Kidney tubule cell (primary cell): ENCODE measurements around the gene SMYD1.

ENCODE experiments used
- DNase-seq: peaks from one replicate; pipeline ENCODE4 v3.0.0-alpha.2; 2018; ENCODE audit warnings: low spot score

Gene SMYD1

DNA sequence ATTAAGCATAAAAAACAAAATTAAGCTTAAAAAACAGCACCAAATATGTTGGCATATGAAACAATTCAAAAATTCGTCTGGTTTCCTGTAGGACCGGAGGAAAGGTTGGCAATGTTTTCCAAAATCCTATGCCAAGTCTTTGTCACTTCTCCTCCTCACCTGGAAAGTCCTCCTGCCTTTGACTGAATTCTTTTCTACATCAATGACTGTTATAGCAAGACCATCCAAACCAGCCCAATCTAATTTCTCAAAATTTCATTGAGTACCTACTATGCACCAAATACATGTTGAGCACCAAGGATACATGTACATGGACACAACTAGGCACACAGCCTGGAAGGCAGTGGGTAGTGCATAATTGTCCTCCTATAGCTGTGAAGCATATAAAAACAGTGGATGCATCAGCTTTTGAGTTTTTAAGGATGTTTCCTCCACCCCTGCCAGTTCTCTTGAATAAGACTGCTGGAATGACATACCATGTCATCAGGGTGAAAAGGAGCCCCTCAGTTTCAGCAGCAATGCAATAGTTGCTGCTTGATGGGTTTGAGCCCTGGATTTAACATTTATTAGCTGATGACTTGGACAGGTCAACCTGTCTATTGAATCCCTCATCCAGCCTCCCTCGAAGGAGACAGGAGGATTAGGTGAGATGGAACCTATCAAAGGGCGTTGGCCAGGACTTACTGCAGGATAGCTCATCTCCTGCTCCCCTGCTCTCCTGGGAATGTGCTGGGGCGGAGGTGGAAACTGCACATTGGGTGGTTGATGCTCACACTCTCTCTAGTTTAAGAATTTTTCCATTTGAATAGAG, 55.7 kb downstream of the SMYD1 start:
- no peak for DNase-seq

DNA sequence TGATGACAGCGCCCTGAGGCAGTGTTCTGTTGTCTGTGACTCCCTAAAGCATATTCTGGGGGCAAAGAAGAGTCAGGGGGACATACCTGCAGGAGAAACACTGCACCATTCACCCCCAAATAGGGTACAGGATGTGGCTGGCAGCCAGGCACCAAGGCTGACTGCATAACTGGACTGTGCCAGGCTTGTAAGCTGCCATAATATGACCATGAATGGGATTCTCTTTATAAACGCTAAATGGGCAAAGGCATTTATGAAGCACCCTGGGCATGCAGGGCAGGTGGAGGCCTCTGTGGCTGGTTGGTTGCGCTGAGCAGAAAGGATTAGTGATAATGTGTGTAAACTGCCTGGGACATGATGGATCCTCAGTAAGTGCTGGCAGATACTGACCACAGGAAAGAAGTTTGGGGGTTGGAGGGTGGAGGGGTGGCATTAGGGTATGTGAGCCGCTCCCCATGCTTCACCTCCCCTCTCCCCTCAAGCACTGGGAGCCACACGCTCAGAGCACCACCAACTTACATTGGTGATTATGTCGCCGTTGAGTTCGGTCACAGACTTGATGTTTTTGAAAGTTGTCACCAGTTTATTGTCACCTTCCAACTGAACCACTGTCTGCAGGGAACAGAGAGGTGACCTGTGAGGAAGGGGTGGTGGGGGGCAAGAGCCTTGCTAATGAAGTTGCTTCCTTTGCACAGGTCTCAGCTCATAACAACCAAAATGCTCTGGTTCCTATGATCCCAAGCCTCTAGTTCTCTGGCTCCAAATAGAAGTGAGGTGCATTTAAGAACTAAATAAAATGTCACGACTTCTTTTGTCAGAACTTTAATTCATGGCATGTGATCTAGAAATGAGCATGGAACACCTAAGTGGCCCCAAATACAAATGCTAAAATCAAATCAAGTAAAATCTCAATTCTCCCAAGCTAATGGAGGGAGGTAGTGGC, 56.6 kb downstream of the SMYD1 start:
- DNase-seq: no peak

DNA sequence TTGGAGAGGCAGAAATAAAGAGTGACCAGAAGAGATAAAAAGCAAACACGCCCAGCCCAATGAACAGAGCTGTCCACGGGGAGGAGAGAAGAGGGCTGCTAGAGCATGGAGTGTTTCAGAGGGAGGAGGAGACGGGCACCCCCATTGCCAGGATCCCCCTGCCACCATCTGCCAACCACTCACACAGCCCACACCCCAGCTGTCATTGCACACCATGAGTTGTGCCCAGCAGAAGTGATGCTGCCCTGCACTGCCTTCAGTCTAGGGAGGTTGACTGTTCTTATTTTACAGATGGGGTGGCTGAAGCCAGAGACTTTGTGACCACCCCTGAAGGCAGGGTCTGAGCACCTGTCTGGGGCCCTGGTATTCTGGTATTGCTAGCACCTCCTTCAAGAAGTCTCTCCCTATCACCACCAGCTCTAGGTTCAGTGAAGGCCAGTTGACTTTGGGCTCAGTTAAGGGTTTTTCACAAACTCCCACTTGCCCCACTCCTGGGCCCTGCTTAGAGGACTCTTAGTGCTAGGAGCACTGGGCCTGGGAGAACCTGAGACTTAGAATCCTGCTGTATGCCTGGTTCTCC, 57.8 kb downstream of the SMYD1 start:
- DNase-seq: no peak

DNA sequence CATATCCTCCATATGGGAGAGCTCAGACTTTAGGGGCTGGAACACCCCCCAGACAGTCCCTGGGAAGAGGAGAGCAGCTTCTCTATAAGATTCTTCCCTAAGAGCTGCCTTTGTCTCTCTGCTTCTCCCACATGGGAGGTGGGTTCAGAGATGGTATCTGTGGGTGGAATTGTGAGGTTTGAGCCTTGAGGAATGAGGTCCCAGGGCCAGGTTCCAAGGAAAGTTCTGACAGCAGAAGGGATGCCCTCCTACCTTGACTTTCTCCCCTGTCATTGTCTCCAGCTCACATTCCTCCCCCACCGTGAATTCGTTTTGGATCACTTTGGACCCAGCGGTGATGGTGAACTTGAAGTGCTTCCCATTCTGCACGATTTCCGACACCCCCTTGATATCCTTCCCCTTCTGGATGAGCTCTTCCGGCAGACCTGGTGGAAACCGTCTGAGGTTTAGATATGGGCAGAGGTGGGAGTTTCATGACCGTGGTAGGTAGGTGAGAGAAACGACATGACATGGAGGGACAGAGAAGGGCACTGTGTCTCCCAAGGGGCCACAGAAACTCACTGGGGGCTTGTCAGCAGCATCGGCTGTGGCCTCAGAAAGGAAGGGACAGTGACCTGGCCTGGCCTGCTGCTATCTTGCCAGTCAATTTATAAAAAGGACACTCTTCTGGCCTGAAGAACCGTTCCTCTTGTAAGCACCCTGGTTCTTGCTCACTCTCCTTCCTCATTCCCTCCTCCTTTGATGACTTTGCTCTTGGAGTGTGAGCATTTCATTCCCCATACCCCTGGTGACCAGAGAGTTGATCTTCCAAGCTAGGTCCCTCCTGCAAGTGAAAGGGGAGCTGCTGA, 58.5 kb downstream of the SMYD1 start:
- DNase-seq: no peak

DNA sequence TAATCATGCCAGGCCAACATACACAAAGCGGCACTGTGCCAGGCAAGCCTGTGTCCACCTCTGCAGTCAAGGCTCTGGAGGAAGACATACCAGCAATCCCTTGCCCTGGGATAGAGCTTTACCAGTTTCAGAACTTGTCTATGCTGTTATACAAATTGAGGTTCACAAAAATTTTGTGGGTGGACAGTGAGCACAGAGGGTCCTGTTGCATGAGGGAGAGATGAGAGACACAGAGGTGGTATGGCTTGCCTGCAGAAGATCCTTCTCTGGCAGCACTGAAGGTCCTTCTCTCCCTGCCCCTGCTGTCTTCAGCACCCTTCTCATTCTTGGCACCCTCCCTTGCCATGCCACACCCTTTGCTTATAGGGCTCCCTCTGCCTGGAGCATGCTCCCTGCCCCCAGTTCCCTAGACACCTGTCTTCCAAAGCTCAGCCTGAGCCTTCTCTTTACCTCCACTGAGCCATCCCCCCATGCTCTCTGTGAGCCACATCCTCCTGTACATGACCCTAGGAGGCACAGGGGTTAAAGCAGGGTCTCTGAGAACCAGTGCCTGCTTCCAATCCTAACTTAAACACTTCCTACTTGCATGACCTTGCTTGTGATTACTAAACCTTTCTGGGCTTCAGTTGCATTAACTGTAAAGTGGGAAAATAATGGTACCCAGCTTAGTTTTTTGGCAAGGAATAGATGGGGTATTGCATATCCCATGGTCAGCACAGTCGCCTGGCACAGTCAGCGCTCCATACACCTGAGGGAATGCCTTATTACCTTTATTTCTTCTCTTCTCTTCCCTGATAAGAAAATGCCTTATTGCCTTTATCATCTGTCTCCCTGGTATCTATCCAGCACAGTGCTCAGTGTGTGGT, 59.4 kb downstream of the SMYD1 start:
- DNase-seq: no peak

DNA sequence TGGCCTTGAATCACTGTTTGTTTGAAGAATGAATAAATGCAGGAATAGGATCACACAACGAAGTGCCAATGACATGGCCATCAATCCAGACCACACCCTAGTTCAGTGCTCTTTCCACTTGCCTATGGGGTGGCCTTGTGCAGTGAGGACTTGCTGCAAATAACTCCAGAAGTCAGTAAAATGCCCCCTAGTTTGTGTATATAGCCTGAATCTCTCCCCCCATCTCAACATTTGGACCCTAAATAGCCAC, 59.9 kb downstream of the SMYD1 start:
- no peak for DNase-seq

DNA sequence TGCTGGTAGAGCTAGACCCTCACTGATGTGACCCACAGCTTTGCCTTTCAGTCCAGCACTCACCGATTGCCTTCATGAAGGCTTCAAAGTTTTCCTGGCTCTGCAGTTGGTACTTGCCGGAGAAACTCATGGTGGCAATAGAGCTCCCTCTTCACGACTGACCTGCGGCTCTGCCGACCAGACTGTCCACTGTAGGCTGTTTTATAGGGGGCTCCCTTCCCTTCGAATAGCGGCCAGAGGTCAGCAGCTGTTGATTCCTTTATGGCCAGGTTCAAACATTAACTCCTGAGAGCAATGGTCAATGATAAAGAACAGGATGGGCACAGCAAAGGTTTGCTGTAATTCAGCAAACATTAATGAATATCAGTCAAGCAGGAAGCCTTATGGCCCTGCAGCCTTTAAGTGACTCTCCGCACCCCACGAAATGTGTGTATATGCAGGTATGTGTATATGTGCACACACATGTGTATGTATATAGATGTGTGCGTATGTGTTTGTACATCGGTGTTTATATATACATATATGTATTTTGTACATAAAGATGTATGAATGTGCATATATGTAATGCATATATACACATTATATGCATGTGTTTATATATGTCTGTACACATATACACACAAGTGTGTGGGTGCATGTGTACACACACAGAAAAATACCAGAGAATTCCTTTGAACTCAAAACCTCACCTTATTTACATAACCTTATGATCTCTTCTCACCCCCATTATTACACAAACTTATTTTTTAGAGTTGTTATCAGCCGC, 60.4 kb downstream of the SMYD1 start, which contains the start of gene FABP1:
Gene FABP1 (minus strand): TSS at position 175 of the 766 bp plus-strand sequence. CDS start 45 bp downstream, at position 130.
- no peak for DNase-seq

DNA sequence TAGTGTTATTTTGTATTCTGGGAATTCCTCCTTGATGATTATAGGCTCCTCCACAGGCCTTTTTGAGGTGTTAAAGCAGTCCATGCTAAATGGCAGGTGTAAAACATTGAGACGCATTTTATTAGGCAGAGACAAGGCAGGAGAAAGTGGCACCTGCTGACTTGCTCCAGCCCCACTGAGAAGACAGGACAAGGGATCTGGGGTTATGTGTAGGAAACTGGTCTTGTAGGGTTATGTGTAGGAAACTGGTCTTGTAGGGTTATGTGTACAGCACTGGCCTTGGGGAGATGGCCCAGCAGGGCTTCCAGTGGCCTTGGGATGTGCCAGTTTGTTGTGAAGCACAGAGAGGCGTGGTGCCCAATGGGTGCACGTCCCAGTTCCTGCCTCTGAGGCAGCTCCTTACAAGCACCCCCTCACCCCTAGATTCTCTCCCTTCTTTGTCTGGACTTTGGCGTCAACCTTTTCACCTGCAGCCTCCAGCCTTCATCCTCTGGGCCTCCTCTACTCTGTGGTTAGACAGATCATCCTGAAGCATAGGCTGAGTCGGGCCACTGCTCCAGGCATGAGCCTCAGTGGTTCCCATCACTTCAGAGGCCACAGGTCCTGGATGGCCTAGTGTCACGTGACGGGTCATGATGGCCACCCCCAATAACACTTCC, 61.2 kb downstream of the SMYD1 start:
- DNase-seq: no peak

DNA sequence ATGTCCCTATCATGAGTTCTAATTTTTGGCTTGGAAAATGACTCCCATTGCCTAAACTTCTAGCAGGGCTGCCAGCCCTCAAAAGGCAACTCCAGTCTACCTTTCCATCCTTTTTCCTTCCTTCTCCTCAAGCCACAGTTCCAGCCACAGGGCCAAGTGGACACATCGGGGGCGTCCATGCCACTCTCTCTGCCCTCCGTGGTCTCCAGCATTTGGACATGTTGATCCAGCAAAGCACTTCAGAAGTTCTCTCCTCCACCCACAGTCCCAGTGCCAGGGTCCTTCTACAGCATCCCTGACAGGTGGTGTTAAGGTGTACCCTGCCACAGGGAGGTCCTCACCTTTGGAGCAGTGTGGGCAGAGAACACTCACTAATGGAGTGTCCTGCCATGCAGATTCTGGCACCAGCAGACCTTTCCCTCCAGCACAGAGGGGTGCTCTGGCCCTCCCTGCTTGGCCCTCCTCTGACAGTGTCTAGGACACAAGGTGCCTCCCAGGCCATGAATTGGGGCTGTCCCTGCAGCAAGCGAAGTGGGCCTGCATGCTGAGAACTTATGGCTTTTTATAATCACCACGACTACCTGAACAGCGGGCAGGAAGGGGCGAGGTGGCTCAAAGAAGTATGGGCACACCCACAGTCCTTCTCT, 61.8 kb downstream of the SMYD1 start:
- DNase-seq: no peak

DNA sequence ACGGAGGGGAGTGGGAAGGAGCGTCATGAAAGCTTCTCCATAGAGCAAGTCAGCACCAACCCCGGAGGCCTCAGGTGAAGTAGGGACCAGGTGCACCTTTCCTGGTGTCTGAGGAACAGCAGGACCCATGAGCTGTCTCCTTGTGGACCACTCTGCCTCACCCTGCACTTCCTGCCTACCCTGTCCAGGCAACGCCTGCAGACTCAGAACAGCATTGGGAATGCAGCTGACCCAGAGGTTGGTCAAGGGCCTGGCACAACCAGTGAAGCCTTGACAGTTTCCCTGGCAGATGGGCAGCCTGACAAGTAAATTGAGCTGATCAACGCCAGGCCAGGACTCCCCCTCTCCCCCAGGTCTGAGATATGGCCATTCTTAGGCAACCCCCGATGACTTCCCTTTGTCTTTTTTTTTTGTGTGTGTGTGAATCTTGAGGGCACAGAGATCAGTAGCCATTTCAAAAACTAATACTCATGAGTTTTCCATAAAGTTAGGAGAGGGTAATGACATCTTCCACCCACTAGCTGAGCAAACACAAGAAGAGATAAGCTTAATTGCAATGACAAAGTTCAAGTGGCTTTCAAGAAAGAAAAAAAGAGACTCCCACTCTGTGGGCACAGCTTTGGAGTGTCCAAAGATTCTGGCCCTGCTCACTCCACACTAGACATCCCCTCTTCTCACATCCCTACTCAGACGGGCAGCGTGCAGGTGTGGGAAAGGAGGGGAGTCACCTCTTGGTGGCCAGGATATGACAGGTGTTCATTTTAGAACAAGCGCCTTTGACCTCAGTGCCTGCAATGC, 63.8 kb downstream of the SMYD1 start:
- DNase-seq: no peak

DNA sequence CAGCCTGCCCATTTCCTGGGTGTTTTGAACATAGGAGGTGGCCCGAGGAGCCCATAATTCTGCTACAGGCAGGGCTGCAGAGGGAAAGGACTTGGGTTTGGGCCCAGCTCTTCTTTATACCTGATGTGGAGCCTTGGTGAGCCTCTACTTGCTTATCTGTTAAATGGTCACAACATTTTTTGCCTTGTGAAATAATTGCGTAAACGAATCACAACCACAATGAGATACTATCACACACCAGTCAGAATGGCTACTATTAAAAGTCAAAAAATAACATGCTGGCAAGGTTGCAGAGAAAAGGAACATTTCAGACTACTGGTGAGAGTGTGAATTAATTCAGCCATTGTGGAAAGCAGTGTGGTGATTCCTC, 64.4 kb downstream of the SMYD1 start:
- DNase-seq: no peak

DNA sequence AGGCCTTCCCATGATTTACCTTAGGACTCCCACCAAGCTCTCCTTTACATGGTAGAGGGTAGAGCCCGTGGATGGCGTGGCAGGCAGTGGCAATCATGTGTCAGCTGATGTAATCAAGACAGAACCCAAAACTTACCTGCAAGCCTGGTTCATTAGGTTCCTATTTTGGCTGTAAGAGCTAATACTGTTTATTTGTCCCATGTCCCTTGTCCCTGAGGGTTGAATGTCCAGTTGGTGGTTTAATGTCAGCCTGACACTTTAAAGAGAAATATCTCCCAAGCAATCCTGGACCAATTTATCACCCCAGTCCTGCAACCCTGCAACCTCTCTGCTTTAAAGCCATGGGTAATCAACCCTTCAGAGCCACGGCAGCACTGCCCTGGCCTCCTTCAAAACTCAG, 66.2 kb downstream of the SMYD1 start:
- DNase-seq: no peak

DNA sequence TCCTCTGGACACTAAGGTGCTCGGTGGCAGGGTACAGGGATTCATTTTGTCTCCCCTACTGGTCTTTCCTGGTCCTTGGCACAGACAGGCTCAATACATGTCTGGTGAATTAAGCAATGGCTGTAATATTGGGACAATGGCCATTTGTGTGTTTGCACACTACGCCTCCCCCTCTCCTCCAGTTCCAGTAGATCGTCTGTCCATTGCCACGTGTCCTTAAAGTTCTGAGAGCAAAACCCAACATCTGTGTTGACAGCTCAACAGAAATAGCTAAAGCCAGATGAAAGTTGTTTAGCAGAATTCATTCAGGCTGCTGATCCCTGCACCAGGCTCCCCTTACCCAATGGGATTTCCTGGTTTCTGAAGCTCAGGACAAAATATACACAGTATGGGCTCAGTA, 69.2 kb downstream of the SMYD1 start:
- no peak for DNase-seq

DNA sequence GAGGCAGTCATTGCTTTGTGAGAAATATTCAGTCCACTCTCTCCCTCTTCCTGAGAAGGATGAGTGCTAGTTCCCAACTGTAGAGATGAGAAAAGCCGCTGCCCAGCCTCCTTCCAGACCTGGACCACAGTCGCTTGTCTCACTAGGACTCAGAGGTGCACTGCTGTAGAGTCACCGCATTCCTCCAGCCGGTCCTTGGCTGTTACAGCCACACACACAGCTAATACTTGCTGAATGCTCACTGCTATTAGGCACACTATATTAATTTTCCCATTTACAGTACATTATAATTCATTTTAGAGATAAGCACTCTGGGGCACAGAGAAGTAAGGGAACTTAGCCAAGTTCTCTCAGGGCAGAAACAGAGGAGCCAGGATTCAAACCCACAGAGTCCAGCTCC, 70.2 kb downstream of the SMYD1 start:
- no peak for DNase-seq

DNA sequence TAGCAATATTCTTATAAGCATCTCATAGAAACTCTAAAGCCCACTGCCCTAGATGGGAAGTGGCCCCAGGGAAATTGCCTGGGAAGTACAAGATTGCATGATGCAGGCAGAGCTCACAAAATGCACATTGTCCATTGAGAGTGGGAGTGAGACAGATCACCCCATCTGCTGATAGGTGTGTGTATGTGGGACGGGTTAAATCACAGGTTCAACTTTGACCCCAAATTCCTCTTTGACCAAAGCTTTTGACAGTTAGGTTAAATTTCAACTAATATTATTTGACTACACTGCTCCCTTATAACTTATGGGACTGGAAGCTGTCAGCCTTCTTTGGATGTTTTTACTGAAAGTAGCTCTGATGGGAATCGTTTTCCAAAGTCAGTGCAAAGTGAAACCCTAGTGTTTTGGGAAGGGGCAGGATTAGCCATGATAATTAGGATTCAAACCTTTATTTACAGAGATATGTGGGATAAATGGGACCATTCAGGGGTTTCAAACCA, 71.6 kb downstream of the SMYD1 start:
- DNase-seq: no peak

DNA sequence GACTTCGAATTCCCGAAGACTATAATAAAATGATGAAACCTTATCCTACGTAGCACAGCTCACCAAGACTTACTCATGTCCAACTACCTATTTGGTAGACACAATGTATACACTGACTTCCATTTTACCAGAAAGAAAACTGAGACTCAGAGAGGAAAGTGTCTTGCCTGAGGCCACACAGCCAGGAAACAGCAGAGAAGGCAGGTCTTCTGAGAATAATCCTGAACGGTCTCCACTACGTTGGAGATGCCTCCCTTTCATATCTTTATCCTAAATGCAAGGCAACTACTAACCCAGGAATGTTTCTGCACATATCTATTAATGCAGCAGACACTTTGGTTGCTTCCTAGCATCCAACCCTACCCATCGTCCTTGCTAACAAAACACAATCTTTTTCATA, 72.2 kb downstream of the SMYD1 start:
- DNase-seq: no peak

DNA sequence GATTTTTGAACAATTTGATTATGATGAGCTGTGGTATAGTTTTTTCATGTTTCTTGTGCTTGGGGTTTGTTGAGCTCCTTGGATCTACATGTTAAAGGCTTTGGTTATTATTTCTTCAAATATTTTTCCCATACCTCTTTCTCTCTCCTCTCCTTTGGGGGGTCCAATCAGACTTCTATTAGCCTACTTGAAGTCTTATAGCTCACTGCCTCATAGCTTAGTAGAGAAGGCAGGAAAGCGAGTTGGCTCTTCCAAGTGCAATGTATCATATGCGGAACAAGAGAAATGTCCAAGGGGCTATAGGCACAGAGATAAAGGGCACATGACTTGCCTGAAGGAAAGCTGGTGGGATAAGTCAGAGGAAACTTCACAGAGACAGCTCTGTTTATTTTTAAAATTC, 74.3 kb downstream of the SMYD1 start:
- no peak for DNase-seq

DNA sequence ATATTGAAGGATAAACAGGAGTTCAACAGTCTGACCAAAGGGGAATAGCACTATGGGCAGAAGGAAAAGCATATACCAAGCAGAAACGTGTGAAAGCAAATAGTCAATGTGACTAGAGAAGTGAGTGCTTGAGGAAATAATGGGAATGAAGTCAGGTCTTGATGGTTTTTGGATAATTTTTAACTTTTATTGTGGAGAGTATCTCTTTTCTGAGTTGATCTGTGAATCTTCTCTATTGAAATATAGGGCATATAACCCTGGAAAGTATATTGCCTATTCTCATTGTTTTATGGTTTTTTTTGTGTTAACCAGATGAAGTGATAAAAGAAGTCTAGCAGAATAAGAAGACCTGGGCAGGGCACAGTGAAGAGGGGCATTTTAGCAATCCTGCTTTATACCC, 76.6 kb downstream of the SMYD1 start:
- no peak for DNase-seq
